GM19468 (cell line): ENCODE results near the gene AKR1C1.
"Not testable (repeated sequence)": the region's sequence is repeated elsewhere in the genome, so short reads cannot be mapped to it uniquely, and the experiment has no call there.

Experiments used
- ATAC-seq: cut with Tn5 transposase; IDR thresholded peaks from one replicate; pipeline ENCODE4 v1.9.1; 2021; ENCODE audit warnings: mild to moderate bottlenecking, moderate library complexity, moderate number of reproducible peaks; ENCODE audit not compliant: unreplicated experiment; ENCODE audit errors: extremely low read depth

The AKR1C1 gene

GRCh38 chr10:4947039-4947634, 16.1 kb upstream of the AKR1C1 start:
- no peak for ATAC-seq

DNA sequence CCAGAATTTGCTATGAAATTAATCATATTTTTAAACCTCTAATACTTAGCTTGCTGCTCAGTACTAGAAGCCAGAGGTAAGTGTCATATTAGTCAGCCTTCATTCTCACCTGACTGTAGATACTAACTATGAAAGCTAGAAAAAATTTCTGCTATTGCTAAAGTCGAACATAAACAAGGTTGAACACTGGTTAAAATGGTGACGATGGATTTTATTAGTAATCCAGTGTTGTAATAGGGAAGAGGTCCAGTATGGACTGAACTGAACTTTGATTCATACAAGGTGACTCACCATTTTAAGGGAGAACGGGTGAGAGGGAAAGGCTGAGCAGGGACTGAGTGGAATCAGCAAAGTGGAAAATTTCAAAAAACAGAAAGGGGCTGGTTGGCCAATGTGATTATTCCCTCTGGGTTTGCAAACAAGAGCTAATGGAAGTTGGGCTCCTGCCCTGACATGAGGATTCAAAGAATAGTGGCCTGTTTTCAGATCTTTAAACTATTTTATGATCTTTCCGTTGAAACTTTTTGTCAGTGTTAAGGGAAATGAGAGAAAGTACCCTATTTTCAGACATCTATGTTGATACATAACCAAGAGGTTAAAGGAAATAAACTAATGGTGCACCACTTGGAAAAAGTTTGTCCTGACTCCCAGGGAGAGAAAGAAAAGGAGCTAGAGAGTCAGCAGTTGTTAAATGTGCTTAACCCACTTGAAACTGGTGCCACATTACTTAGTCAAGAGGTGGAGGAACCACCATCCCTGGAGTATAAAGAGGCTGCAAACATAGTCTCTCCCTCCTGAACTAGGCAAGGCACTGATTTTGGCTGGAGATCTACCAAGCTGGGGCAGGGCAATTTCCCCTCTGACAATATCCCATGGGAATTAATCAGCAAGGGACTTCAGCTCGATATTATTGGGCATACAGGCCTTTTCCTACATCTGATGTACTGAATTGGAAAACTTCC, 15.3 kb upstream of the AKR1C1 start:
- no peak for ATAC-seq

GRCh38 chr10:4951512-4952162, 11.6 kb upstream of the AKR1C1 start:
- not testable (repeated sequence) for ATAC-seq

- ATAC-seq: no peak
These were observed 9.8 kb upstream of the AKR1C1 start for GRCh38 chr10:4953405-4953804.

DNA sequence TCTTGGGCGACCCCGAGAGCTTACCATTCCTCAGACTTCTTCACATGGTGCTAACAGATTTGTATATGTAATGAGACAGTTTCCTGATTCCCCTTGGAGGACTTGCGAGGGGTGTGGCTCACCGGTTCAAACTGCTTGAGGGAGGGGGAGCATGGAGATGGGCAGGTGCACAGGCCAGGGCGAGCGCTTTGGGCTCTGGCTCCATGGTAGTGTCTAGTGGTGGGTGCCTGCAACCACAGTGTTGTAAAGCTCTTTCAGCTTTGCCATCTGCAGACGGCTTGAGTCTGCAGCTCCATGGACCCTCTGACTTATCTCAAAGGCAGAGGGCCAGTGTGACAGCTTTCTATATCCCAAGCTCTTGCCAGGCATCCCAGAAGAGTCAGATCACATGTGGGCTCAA, 7.1 kb upstream of the AKR1C1 start:
- ATAC-seq: not testable (repeated sequence)

- ATAC-seq: not testable (repeated sequence)
These were observed 6.1 kb upstream of the AKR1C1 start for GRCh38 chr10:4956955-4957645.

DNA sequence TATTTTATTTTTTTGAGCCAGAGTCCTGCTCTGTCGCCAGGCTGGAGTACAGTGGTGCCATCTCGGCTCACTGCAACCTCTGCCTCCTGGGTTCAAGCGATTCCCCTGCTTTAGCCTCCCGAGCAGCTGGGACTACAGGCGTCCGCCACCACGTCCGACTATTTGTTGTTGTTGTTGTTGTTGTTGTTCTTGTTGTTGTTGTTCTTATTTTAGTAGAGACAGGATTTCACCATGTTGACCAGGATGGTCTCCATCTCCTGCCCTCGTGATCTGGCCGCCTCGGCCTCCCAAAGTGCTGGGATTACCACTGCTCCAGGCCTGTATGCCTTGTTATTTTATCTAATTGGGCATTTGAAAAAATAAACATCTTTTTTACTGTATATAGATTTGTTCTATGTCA, 1.7 kb upstream of the AKR1C1 start:
- ATAC-seq: not testable (repeated sequence)

DNA sequence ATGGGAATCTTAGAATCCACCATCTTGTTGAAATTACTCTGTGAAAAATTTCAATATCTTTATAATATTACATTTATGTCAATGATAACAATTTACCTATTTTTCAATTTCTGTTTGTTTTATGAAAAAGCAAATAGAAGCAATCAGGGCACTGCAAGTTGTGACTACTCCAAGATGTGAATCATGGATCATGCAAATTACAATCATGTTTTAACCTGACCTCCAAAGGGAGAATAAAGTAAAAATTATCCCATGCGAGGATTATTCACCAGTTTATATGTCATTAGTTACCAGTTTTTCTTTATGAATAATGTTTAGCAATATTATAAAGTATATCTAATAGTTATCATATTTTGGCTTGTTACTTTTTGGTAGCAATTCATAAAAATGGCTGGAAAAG, 907 bp upstream of the AKR1C1 start:
- not testable (repeated sequence) for ATAC-seq

DNA sequence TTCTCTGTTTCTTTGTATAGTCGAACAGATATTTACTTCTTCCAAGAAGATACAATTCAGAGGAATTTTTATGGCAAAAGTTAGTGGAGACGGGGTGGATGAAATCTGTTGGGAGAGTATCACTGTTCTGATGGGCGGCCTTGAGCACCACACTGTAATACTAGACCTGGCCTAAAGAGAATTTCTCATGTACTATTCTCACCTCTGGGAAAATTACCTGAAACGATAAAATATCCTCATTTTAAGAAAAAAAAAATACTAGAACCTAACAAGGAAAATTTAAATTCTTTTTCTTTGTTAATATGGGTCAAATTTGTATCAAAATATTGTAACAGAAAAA, 570 bp downstream of the AKR1C1 start:
- not testable (repeated sequence) for ATAC-seq

- not testable (repeated sequence) for ATAC-seq
These were observed 2.5 kb downstream of the AKR1C1 start for GRCh38 chr10:4965763-4966162.

DNA sequence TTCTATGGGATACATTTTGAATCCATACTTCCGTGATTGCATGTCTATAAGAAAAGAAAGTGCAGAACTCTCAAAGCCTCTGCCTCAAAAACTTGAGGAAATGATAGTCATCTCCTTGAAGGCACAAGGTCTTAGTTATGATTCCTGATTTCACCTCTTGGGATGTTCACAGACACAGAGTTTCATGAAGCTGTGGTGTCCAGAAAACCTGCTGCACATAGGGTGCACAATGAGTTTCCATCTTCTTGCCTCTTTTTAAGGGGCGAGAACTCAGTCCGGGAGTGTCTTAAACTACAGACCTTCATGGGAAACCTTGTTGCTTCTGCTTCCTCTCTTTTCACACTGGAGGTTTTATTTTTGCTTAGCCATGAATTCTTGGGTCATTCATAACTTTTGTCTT, 4.0 kb downstream of the AKR1C1 start:
- ATAC-seq: not testable (repeated sequence)

DNA sequence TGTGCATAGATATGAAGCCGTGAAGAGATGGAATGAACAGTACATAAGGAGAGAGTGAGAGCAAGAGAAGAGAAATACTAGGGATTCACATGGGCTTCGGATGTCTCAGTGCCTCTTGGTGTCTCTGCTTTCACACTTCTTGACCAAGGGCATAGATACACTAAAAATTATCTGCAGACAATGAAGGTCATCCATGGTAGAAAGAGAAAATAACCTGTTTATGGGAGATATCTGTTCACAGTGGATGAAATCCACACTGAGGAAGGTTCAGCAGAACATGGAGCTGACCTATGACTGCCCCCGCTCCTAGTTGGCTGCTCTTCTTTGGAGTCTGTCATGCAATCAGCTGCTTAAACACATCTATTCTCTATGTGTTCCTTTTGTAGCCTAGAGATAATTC, 6.1 kb downstream of the AKR1C1 start:
- ATAC-seq: not testable (repeated sequence)

- ATAC-seq: not testable (repeated sequence)
These were observed 7.1 kb downstream of the AKR1C1 start for GRCh38 chr10:4970362-4970761.

- not testable (repeated sequence) for ATAC-seq
These were observed 9.3 kb downstream of the AKR1C1 start for GRCh38 chr10:4972369-4973142.

DNA sequence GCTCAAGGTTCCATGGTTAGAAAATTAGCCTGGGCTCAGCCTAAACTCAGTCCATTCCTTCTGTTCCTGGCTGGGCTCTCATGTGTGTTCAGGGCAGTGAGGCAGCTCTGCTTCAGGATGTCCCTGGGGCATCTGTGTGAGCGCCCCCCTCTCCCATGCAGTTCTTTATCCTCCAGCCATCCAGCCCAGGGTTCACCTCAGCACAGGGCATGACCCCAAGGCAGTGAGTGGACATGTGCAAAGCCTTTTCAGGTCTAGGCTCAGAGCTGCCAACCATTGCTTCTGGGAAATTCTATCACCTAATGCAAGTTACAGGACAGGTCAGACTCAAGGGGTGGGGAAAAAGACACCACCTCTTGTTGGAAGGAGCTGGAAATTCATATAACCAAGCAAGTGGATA, 10.1 kb downstream of the AKR1C1 start:
- ATAC-seq: not testable (repeated sequence)

DNA sequence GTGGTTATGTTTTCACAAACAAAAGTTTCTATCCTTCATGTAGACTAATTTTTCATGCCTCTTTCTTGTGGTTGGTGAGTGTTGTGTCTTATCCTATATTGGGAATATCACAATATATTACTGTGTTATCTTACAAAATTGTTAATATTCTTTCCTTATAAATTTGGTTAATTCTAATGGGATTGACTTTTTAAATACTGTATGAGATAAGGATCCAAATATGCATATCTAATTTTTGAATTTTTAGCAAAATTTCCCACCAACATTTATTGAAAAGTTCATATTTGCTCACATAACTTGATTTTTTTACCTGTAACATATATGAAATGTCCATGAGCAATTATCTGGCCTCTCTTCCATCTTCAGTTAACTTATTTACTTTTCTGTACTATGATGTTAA, 11.2 kb downstream of the AKR1C1 start:
- ATAC-seq: not testable (repeated sequence)

DNA sequence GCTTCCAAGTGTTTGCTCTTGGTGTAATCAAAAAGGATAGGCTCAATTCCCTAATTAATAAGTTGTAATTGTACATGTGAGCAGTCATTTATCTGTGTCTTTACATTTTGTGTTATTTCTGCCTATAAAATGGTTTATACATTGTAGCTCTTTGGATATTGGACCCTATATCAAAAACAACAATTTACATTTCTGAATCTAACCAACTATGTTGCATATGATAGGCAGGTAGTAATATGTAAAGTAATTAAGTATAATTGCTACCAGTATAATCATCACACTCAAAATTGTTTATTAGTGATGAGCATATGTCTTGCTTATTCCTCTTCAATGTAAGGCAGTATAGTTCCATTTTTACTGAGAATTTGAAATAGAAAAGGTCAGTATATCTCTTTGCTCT, 13.8 kb downstream of the AKR1C1 start:
- no peak for ATAC-seq

DNA sequence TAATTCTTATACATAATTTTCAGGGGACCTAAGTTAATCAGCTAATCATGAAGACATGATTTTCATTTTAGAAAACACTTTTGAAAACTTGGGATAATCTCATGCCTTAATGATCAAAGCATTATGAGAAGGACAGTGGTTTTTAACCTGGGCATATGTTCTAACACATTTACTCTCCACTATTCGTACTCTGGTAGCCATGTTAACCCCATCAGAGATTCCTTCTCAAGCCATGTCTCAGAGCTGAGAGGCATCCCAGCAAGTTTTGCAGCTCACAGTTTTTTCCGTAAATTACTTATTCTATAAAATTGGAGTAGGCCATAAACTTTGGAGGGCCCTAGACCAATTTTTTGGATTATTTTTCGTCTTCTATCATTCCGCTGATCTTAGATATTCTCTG, 15.7 kb downstream of the AKR1C1 start:
- ATAC-seq: no peak

DNA sequence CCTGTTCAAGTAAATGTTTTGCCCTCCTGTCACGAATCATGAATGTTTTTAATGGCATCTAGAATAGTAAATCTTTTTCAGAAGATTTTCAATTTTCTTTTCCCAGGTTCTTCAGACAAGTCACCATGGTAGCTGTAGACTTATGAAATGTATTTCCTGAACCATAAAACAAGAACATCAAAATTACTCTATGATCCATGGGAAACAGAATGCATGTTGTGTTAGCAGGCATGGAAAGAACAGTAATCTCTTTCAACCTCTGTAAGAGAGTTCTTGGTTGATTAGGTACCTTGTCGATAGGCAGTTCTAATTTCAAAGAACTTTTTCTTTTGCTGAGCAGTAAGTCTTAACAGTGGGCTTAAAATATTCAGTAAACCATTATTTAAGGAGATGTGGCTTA, 17.6 kb downstream of the AKR1C1 start:
- ATAC-seq: no peak
